CD4-positive, alpha-beta T cell treated with Interleukin-2 at 100 ng/mL for 4 hours (primary cell): Measurements from ENCODE around the gene TMEM95.

ENCODE experiments used
- DNase-seq: peaks from one replicate; pipeline ENCODE4 v3.0.0-alpha.2; 2020; ENCODE audit warnings: low spot score

TMEM95 gene

DNA sequence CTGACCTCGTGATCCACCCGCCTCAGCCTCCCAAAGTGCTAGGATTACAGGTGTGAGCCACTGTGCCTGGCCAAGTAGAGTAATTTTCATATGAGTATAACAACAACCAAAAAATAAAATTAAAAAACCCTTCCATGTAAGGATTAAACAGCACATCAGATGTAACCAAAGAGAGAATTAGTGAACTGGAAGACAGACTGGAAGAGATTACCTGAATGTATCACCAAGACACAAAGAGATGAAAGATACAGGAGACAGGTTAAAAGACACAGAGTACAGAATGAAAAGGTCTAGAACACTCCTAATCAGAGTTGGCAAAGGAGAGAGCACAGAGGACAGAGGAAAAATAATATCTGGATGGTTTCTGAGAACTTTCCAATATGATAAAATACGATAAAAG lies 24.2 kb downstream of the TMEM95 start:
- no peak for DNase-seq

DNA sequence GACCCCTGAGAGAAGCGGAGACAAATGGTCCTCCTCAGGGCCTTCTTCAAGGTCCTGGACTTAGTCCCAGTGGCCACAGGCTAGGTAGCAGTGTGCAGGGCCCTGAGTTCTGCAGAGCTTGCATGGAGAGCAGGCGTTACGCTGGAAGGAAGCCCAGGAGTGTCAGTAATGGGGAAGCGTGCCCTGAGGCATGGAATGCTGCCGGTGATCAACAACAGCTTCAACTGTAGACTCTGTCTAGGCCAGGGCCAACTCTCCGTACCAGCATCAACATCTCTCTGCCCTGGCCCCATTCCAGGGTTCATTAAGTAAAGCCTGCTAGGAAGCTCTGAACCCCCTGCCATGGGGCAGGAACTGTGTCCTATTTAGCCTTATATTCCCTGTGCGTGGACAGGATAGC lies 25.4 kb downstream of the TMEM95 start:
- DNase-seq: no peak

GRCh38 chr17:7380855-7381683 lies 26.1 kb downstream of the TMEM95 start, which contains the start of gene TNK1:
Gene TNK1 (plus strand): TSS chr17:7381089. CDS start chr17:7382927, 1,838 bp downstream.
- DNase-seq: no peak

- DNase-seq: no peak
Observed at GRCh38 chr17:7382901-7383300, 27.9 kb downstream of the TMEM95 start.

DNA sequence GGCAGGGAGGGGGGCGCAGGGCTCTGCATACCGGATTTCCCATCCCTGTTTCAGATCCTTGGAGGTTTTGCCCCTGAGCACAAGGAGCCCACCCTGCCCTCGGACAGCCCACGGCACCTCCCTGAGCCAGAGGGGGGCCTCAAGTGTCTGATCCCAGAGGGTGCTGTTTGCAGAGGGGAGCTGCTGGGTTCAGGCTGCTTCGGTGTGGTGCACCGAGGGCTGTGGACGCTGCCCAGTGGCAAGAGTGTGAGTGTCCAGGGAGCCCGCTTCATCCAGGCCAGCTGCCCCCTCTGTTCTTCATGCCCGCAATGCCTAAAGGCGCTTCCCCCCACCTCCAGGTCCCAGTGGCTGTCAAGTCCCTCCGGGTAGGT lies 28.4 kb downstream of the TMEM95 start:
- DNase-seq: no peak

DNA sequence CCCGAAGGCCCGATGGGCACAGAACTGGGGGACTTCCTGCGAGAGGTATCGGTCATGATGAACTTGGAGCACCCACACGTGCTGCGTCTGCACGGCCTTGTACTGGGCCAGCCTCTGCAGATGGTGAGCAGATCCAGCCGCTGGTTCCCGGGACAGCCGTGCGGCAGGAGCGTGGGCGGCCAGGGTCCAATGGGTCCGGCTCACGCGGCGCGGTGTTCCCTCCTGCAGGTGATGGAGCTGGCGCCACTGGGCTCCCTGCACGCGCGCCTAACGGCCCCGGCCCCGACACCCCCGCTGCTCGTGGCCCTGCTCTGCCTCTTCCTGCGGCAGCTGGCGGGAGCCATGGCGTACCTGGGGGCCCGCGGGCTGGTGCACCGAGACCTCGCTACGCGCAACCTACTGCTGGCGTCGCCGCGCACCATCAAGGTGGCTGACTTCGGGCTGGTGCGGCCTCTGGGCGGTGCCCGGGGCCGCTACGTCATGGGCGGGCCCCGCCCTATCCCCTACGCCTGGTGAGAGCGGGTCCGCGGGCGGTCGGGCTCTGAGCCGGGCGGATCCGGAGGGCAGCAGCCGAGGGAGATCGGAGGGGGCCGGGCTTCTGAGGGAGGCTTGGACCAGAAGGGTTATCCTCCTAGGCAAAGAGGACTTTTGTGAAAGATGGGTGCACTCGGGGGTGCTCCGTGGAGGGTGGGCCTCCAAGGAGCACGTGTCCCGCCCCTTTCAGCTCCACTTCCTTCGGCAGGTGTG lies 29.0 kb downstream of the TMEM95 start:
- peak; percentile 78 for DNase-seq

DNA sequence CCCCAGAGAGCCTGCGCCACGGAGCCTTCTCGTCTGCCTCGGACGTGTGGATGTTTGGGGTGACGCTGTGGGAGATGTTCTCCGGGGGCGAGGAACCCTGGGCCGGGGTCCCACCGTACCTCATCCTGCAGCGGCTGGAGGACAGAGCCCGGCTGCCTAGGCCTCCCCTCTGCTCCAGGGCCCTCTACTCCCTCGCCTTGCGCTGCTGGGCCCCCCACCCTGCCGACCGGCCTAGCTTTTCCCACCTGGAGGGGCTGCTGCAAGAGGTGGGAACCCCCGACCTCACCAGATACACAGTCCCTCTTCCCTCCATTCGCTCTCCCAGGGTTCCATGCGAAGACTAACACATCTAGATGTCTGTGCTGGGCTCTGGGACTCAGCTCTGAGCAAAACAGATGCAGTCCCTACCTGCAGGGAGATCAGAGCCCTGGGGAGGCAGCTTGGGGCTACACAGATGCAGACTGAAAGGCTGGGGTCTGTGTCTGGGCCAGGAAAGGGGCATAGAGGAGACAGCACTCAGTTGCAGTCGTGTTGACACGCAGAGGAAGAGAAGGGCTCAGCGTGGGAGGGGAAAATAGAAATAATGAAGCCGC lies 29.6 kb downstream of the TMEM95 start:
- no peak for DNase-seq

DNA sequence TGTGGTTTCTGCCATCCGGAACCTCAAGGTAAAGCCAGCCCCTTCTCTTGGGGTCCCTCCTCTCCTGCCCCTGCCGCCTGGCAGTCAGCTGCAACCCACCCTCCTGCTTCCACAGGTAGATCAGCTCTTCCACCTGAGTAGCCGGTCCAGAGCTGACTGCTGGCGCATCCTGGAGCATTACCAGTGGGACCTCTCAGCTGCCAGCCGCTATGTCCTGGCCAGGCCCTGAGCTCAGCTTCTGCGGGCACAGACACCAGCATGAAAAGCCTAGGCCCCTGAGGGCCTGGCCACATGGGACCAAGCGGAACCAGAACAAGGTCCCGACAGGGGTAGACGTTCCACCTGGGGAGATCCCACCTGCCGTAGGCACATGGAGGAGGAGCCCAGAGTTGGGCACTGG lies 33.9 kb downstream of the TMEM95 start:
- DNase-seq: no peak

GRCh38 chr17:7389924-7390910 lies 35.3 kb downstream of the TMEM95 start:
- no peak for DNase-seq

GRCh38 chr17:7391307-7391706 lies 36.4 kb downstream of the TMEM95 start:
- no peak for DNase-seq

DNA sequence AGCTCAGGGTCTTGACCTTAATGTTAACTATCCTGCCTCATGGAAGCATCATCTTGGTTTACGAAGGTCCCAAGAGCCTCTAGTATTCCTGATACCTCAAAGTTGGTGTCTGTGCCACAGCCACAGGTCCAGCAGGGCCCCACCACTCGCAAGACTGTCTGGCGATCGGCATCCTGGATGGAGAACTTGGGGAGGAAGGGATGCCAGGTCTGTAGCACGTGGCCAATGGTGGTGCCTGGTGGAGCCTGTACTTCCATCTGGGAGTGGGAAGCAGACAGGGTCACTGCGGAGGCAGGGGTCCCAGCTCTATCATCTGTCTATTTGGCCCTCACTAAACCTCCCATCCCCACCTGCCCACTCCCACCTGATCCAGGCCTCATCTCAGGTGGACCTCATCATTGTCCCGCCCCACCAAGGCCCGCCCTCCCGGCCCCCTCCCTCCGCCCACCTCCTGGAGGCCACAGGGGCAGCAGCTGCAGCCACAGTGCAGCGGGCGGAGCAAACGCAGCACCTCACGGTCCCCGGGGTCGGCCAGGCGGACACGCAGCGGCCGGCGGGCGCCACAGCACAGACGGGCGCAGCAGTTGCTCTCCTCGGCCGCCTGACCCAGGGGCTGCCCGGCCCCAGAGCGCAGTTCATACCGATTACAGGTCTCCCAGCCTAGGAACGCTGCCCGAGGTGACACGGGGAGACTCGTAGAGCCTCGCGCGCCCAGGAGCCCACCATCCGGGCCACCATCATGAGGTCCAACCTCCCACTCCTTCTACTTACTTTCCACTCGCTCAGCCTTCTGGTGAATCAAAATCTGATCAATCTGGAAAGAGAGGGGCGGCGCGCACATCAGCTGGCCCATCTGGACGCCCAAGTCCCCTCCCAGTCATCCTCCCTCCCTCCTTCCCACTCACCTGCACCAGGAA lies 38.0 kb downstream of the TMEM95 start:
- no peak for DNase-seq

- DNase-seq: peak; percentile 73
Observed at GRCh38 chr17:7393613-7394451, 38.9 kb downstream of the TMEM95 start.

- peak; percentile 77 for DNase-seq
Observed at GRCh38 chr17:7394452-7395191, 39.7 kb downstream of the TMEM95 start, which contains the start of gene PLSCR3. Gene PLSCR3 (minus strand): TSS chr17:7394525. CDS start chr17:7394110, 415 bp downstream.

DNA sequence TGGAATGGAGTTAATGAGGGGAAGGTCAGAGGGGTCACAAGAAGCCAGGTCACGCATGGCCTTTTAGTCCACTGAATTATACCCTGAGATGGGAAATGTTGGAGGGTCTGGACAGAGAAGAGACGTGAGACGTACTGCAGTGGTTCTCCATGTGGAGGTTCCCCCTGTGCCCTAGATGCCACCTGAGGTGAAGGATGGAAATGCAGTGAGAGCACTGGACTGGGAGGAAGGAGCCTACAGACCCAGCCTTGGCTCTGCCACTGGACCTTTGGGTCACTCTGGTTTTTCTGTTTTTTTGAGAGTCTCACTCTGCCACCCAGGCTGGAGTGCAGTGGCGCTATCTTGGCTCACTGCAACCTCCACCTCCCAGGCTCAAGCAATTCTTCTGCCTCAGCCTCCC lies 41.2 kb downstream of the TMEM95 start:
- no peak for DNase-seq

- no peak for DNase-seq
Observed at GRCh38 chr17:7398612-7399011, 43.7 kb downstream of the TMEM95 start.

GRCh38 chr17:7403043-7403726 lies 48.2 kb downstream of the TMEM95 start:
- no peak for DNase-seq

- DNase-seq: no peak
Observed at GRCh38 chr17:7403727-7403976, 48.7 kb downstream of the TMEM95 start.

DNA sequence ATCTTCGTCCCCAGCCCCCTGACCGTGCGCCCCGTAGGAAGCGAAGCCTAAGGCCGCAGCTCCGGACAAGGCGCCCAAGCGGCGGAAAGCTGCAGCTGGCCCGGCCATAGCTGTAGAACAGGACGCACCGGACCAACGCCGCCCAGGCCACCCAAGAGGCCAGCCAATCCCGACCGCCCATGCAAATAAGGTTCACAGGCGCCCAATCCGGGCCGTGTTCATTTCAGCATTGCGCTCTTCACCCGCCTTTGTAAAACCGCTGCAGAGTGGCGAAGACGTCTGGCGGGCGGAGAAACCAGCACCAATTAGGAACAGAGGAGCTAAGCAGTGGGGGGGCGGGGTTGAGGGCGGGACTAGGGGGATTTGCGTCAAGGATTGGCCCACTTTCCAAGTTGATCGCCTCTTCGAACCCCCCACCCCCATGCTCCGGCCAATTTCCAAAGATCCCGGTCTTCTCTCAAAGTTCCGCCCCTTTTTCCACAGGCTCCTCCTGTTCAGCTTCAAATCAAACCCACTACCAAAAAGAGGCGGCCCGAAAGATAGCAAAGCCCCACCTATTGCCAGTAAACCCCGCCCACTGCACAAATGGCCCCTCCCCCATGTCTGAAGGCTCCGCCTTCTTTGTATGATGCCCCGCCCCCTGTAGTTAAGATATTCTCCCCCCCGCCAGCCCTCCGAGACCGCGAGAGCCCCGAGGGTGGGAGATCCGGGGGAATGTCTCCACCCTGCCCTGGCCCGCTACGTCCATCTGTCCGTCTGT lies 49.2 kb downstream of the TMEM95 start, which contains the start of gene TMEM256:
Gene TMEM256 (minus strand): TSS at position 121 of the 760 bp plus-strand sequence. CDS start 13 bp downstream, at position 108.
- peak; percentile 97 for DNase-seq
